IMR-90 (cell line): ENCODE measurements around the gene AP3B1.

Experiments used
- BHLHE40 ChIP-seq: fragments of 150-350 bp; IDR thresholded peaks from 2 replicates; pipeline ENCODE4 v1.6.1; 2016; ENCODE audit warnings: mild to moderate bottlenecking, low read depth, low read length
- CEBPB ChIP-seq: IDR thresholded peaks from 2 replicates; pipeline ENCODE4 v1.6.1; 2012; ENCODE audit warnings: low read depth, low read length, improper control_type of control experiment
- CHD1 ChIP-seq: IDR thresholded peaks from 2 replicates; pipeline ENCODE4 v1.6.1; 2012; ENCODE audit warnings: low read depth, low read length, improper control_type of control experiment
- FOS ChIP-seq: fragments of 150-350 bp; IDR thresholded peaks from 2 replicates; pipeline ENCODE4 v1.6.1; 2016; ENCODE audit warnings: low read depth, low read length
- MAZ ChIP-seq: IDR thresholded peaks from 2 replicates; pipeline ENCODE4 v1.6.1; 2012; ENCODE audit warnings: low read depth, mild to moderate bottlenecking, low read length, improper control_type of control experiment, moderate library complexity, borderline replicate concordance
- NFE2L2 ChIP-seq: fragments of 150-350 bp; IDR thresholded peaks from 2 replicates; pipeline ENCODE4 v1.6.1; 2016; ENCODE audit warnings: low read depth, mild to moderate bottlenecking, low read length
- POLR2A ChIP-seq: IDR thresholded peaks from 2 replicates; pipeline ENCODE4 v1.6.1; 2012; ENCODE audit warnings: mild to moderate bottlenecking, low read depth, low read length
- RAD21 ChIP-seq: IDR thresholded peaks from 2 replicates; pipeline ENCODE4 v1.6.1; 2012; ENCODE audit warnings: low read length, improper control_type of control experiment
- RFX5 ChIP-seq: IDR thresholded peaks from 2 replicates; pipeline ENCODE4 v1.8.0; 2012; ENCODE audit warnings: low read depth, mild to moderate bottlenecking, low read length, moderate library complexity
- SMC3 ChIP-seq: fragments of 150-350 bp; IDR thresholded peaks from 2 replicates; pipeline ENCODE4 v1.6.1; 2016; ENCODE audit warnings: low read depth, mild to moderate bottlenecking, antibody characterized with exemption, low read length, moderate library complexity
- TF ChIP-seq, protein P1 (sequence below): conservative IDR thresholded peaks from 2 replicates; pipeline ENCODE4 v1.5.1; 2012; ENCODE audit warnings: mild to moderate bottlenecking, low read depth, low read length, improper control_type of control experiment
- TF ChIP-seq, protein P2 (sequence below): fragments of 150-350 bp; IDR thresholded peaks from 2 replicates; pipeline ENCODE4 v1.6.1; 2017; ENCODE audit warnings: mild to moderate bottlenecking, antibody characterized with exemption, low read length, low read depth

DNA sequence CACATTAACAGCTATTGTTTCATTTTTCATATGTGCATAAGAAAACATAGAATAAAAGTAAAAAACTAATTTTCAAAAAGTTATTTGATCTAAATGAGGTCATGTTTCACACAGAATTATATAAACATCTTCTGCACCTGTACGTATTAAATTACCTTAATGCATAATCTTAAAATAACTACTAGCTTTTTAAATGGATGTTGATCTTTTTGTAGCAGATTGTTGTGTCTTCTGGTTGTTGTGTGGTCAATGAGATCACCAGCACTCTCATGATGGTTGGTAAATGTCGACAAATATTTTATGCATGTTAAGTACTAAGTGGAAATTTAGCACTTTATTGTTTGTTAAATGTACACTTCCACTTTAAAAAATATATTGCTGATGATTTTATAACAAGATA lies 162.0 kb downstream of the AP3B1 start:
- TF ChIP-seq POLR2A (no peak), CEBPB (no peak), RAD21 (no peak), NFE2L2 (no peak), MAZ (no peak), FOS (no peak), CHD1 (no peak), SMC3 (no peak), BHLHE40 (no peak), RFX5 (no peak)
- TF ChIP-seq, protein P1, sequence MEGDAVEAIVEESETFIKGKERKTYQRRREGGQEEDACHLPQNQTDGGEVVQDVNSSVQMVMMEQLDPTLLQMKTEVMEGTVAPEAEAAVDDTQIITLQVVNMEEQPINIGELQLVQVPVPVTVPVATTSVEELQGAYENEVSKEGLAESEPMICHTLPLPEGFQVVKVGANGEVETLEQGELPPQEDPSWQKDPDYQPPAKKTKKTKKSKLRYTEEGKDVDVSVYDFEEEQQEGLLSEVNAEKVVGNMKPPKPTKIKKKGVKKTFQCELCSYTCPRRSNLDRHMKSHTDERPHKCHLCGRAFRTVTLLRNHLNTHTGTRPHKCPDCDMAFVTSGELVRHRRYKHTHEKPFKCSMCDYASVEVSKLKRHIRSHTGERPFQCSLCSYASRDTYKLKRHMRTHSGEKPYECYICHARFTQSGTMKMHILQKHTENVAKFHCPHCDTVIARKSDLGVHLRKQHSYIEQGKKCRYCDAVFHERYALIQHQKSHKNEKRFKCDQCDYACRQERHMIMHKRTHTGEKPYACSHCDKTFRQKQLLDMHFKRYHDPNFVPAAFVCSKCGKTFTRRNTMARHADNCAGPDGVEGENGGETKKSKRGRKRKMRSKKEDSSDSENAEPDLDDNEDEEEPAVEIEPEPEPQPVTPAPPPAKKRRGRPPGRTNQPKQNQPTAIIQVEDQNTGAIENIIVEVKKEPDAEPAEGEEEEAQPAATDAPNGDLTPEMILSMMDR = no peak
- TF ChIP-seq, protein P2, sequence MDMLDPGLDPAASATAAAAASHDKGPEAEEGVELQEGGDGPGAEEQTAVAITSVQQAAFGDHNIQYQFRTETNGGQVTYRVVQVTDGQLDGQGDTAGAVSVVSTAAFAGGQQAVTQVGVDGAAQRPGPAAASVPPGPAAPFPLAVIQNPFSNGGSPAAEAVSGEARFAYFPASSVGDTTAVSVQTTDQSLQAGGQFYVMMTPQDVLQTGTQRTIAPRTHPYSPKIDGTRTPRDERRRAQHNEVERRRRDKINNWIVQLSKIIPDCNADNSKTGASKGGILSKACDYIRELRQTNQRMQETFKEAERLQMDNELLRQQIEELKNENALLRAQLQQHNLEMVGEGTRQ = no peak
